NCI-H146 treated with DMSO at 0.1 percent for 48 hours (cell line): ENCODE data around the gene SIK1.

Source experiments
- DNase-seq: peaks from one replicate; lab custom pipeline; 2025; ENCODE audit not compliant: unreplicated experiment; lab: John Stamatoyannopoulos, UW

Gene SIK1

GRCh38 chr21:43369124-43369523 lies 57.8 kb downstream of the SIK1 start:
- no peak for DNase-seq

DNA sequence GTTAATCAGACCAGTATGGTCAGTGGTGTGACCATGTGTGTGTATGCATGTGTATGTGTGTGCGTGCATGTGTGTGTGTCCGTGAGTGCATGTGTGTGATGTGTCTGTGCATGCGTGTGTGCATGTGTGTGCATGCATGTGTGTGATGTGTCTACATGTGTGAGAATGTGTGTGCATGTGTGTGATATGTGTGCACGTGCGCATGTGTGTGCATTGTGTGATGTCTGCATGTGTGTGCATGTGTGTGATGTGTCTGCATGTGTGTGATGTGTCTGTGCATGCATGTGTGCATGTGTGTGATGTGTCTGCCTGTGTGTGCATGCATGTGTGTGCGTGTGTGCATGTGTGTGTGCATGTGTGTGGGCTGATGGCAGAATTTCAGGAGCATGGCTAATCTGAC lies 58.2 kb downstream of the SIK1 start:
- no peak for DNase-seq

- no peak for DNase-seq
Measured at GRCh38 chr21:43367859-43368258, 59.1 kb downstream of the SIK1 start.

- DNase-seq, result no peak
Measured at GRCh38 chr21:43367296-43367695, 59.6 kb downstream of the SIK1 start.

GRCh38 chr21:43366656-43367055 lies 60.3 kb downstream of the SIK1 start:
- no peak for DNase-seq

DNA sequence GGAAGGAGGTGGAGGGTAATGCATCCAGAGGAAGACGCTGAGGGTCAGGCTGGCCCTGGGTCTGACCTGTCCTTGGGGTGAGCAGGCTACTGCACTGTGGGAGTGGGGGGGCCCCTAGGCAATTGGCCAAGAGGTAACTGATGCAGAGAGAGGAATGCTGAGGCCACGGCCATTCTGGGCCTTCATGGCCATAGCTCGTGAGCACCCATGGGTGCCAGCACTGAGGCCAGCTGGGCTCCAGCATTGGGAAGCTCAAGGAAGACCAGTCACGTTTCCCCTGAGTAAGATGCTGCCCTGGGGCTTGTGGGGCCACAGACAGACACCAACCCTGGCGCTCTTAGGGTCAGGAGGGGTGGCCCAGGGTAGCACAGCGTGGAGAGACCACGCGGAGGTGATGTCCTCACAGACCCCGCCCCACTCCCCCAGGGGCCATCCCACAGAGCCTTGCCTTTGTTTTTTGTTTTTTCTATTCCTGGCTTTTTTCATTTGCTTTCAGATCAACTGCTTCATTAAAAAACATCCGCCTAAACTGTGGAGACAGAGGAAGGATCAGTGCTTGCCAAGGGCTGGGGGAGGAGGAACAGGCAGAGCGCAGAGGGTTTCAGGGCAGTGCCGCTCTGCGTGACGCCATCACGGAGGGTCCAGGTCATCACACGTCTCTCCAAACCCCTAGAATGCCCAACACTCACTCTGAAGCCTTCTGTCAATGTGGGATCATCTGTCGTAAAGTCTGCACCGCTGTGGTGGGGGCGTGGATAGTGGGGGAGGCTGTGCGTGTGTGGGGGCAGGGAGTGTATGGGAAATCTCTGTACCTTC lies 61.1 kb downstream of the SIK1 start:
- DNase-seq, result no peak

- peak; percentile 25 for DNase-seq
Measured at GRCh38 chr21:43364851-43365424, 62.0 kb downstream of the SIK1 start.
